Measurements from ENCODE around the gene MB21D2.

DNA sequence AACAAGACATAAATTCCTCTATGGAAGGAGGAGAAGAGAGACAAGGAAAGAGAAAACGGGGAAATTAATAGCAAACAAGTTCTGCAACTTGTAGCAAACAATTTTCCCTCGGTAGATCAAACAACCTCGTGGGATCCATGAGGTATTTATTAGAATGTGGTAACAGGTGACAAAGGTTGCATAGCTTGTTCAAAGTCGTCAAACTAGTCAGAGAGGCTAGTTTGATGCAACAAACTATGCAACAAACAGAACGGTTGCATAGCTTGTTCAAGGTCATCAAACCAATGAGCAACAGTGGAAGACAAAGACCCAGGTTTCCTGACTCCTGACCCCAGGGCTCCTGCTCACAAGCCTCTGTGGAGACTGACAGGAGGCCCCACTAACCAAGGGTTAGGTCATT lies 20.7 kb downstream of the MB21D2 start:
- TF ChIP-seq, protein P1, sequence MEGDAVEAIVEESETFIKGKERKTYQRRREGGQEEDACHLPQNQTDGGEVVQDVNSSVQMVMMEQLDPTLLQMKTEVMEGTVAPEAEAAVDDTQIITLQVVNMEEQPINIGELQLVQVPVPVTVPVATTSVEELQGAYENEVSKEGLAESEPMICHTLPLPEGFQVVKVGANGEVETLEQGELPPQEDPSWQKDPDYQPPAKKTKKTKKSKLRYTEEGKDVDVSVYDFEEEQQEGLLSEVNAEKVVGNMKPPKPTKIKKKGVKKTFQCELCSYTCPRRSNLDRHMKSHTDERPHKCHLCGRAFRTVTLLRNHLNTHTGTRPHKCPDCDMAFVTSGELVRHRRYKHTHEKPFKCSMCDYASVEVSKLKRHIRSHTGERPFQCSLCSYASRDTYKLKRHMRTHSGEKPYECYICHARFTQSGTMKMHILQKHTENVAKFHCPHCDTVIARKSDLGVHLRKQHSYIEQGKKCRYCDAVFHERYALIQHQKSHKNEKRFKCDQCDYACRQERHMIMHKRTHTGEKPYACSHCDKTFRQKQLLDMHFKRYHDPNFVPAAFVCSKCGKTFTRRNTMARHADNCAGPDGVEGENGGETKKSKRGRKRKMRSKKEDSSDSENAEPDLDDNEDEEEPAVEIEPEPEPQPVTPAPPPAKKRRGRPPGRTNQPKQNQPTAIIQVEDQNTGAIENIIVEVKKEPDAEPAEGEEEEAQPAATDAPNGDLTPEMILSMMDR (IDR thresholded peaks at IDR 0.05; ENCODE audit: insufficient read depth, low read length), result no peak
- TF ChIP-seq GABPA (IDR thresholded peaks at IDR 0.05; ENCODE audit: low read depth) (no peak), POLR2AphosphoS5 (IDR thresholded peaks at IDR 0.05; ENCODE audit: low read depth) (no peak)
